NCI-H2196 treated with DMSO at 0.1 percent for 48 hours (cell line): ENCODE measurements around the gene SESTD1.
A peak's percentile ranks its signal among the peaks of the same experiment; 100 is the strongest.

ENCODE experiments used
- DNase-seq: peaks from one replicate; lab custom pipeline; 2025; ENCODE audit not compliant: unreplicated experiment; lab: John Stamatoyannopoulos, UW

The SESTD1 gene, protein sequence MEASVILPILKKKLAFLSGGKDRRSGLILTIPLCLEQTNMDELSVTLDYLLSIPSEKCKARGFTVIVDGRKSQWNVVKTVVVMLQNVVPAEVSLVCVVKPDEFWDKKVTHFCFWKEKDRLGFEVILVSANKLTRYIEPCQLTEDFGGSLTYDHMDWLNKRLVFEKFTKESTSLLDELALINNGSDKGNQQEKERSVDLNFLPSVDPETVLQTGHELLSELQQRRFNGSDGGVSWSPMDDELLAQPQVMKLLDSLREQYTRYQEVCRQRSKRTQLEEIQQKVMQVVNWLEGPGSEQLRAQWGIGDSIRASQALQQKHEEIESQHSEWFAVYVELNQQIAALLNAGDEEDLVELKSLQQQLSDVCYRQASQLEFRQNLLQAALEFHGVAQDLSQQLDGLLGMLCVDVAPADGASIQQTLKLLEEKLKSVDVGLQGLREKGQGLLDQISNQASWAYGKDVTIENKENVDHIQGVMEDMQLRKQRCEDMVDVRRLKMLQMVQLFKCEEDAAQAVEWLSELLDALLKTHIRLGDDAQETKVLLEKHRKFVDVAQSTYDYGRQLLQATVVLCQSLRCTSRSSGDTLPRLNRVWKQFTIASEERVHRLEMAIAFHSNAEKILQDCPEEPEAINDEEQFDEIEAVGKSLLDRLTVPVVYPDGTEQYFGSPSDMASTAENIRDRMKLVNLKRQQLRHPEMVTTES

DNA sequence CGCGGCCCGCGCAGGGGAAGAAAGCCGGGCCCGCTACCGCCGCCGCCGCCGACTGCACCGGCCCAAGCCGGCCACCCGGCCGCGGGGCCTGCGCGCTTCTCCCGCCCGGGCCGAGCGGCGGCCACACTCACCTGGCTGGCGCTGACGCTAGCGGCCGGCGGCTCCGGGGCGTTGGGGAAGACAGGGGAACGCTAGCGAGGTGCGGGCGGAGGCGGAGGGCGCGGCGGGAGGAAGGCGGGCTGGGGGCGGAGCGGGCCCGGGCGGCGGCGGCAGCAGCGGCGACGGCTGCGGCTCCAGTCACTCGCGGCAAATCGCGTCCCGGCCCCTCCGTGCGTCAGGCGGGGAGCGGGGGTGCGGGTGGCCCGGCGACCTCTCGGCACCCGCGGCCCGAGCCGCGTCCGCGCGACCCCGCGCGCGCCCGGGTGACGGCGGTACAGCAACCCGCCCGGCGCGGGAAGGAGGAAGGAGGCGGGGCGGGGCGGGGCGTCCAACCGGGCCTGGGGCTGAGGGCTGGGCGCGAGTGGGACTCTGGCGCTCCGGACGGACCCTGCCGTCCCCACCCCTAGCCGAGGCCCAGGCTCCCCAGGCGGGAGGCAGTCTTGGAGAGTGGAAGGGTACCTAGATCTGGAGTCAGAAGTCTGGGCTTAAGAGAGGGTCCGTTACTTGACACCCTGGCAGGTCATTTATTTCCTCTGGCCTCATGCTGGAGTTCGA lies at the start of gene SESTD1:
TSS of gene SESTD1 (minus strand) at position 465 of the 714 bp plus-strand sequence. CDS start 72,991 bp downstream, outside the sequence.
- DNase-seq, result peak; percentile 38

DNA sequence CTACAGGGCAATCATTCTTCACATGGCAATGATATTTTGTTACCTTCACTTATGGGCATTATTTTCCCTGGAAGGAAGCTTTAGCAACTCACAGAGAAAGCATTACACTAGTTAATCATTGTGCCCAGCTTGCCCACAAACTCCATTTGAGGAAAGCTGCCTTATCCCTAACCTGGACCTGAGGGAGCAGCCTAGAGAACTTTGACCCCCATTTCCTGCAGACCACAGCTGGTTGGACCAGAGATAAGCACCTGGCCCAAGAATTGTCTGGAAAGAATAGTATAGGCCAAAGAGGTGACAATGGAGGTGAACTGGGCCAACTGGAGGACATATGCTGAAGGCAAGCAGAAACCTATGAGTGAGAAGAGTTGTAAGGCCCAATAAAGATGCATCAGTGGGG lies 48.4 kb upstream of the SESTD1 start:
- DNase-seq, result no peak

DNA sequence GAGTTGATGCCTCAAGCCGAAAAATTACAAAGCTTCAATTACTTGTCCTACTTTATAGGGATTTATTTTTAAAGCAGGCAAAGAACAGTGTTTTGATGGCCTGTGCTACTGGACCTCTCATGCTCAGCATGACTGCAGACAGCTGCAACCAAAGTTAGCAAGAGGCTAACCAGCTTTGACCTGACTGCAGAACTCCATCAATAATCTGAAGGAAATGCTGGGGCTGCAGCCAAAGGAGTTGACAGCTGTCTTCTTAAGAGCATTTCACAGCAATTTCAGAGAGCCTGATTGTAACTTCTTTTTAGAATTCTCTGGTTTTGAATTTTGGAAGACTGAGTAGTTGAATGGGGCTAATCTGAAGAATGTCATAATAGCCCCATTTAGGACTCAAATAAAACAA lies 46.5 kb upstream of the SESTD1 start:
- no peak for DNase-seq

DNA sequence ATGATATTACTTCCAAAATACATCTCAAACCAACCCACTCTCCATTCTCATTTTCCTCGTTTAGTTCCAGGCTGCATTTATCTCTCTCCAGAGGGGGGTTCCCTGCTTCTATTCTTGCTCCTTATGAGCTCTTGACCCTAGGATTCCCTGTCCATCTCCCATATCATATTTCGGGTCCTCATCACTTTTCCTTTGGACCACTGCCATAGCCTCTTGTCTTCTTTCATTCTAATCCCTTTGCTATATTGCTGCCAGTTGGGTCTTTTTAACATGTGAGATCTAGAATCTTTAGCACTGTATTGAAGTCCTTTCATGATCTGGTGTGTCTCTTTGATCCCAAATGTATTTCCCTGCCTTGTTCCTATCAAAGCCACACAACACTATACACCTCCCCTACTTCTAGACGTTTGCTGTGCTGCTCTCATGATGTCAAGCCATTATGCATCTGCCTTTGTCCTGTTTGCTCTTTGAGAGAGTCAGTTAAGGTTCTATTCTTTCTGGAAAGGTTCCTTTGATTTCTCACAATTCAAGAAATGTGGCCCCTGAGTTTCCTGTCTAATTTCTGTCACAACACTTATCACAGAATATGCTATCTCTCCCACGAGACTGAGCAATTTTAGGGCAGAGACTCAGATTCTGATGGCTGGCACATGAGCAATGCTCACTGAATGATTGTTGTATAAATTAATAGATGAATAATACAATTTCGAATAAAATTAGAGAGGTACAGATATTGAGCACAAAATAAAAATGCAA lies 43.2 kb upstream of the SESTD1 start:
- no peak for DNase-seq

DNA sequence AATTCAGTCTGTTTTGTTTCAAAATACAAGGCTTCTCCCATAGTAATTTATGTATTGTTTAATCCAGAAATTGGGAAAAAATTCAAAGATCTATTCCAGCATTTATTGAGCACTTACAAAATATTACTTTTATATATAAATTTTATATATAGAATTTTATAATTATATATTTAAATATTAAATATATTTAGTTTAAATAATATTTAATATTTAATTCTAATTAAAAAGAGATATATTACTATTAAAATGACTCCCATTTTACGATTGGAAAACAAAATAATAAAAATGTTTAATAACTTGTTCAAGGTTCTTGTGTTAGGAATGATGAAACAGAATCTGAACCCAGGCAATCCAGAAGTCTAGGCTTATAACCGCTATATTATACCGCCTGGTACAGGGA lies 40.5 kb upstream of the SESTD1 start:
- DNase-seq, result no peak

DNA sequence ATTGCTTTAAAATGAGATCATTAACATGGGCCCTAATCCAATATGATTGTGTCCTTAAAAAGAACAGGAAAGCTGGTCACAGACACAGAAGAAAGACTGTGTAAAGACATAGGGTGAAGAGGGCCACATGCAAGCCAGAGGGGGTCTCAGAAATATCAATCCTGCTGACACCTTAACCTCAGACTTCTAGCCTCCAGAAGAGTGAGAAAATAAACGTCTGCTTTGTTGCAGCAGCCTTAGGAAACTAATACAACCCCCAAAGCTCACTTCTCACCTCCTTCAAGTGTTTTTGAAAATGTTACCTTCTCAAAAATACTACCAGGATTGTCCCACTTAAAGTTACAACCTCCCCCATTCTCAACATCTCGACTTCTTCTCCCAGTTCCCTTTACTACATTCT lies 39.8 kb upstream of the SESTD1 start:
- no peak for DNase-seq

DNA sequence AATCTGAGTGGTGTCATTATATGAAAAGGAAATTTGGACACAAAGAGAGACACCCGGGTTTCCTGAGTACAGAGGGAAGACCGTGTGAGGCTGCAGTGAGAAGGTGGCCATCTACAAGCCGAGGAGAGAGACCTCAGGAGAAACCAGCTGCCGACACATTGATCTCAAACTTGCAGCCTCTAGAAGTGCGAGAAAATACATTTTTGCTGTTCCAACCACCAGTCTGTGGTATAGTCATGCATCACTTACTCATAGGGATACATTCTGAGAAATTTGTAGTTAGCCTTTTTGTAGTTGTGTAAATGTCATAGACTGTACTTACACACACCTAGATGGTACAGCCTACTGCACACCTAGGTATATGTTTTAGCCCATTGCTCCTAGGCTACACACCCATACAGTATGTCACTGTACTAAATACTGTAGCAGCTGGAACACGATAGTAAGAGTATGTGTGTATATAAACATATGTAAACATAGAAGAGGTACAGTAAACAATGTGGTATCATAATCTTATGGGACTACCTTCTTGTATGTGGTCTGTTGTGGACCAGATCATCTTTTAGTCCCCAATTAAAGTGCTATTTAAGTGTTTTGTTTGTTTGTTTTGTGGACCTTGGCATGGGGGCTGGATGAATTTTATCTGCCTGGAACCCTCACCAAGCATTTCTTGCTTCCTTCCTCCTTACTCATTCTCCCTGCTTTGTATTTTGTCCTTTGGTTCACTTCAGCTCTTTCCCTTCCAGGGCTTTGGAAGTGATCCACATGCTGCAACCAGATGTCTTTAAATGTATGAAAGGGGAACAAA lies 38.3 kb upstream of the SESTD1 start:
- DNase-seq, result no peak

DNA sequence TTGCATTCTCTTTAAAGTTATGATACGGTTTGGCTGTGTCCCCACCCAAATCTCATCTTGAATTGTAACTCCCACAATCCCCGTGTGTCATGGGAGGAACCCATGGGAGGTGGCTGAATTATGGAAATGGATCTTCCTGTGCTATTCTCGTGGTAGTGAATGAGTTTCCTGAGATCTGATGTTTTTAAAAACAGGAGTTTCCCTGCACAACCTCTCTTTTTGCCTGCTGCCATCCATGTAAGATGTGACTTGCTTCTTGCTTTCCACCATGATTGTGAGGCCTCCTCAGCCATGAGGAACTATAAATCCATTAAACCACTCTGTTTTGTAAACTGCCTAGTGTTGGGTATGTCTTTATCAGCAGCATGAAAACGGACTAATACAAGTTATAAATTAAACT lies 37.5 kb upstream of the SESTD1 start:
- DNase-seq, result no peak

DNA sequence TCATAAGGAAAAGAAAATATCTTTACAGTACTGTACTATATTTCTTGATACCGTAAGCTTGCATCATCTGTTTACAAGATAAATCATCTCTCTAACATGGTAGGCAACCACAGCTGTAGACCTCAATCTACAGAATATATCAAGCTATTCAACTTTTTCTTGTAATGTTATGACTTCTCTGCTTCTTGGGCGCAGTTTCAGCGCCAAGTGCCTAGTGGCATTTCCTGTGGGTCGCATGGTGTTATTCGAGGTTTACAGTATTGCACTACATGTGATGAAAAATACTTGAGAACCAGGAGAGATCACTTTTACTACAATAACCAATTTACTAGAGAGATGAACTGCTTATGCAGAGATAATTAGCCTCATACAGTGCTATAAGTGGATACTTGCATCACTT lies 34.0 kb upstream of the SESTD1 start:
- DNase-seq, result no peak

DNA sequence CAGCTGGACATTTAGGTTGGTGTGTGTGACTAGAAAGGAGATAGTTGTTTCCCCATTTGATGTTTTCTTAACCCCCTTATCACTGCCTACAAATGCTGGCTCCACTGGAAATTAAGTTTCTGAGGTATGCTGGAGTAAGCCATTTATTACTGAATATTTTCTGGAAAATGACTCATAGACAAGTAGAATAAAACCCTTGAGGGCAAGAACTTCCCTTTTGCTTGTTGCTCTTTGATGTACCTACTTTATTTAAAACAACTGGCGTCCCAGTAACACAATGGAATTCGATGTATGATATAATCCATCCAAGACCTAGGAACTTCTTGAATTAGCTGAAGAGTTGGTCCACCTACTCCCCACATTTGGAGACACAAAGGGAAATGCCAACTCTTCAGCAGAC lies 33.3 kb upstream of the SESTD1 start:
- DNase-seq, result no peak

DNA sequence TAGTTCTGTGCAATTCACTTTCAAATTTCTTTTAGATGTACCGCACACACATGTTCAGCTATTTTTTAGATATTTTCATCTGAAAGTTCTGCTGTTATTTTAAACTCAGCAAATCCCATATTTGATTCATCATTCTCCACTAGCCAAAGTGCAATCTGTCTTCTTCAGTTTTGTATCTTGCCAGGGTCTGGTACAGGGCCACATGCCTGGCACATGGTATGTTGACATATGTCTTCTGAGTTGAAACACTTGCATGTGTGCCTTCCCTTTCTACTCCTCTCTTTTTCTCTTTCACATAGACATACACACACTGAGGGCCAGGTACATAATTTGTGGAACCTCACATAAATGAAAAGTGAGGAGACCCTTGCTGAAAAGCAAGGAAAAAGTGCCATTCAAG lies 25.7 kb upstream of the SESTD1 start:
- no peak for DNase-seq

DNA sequence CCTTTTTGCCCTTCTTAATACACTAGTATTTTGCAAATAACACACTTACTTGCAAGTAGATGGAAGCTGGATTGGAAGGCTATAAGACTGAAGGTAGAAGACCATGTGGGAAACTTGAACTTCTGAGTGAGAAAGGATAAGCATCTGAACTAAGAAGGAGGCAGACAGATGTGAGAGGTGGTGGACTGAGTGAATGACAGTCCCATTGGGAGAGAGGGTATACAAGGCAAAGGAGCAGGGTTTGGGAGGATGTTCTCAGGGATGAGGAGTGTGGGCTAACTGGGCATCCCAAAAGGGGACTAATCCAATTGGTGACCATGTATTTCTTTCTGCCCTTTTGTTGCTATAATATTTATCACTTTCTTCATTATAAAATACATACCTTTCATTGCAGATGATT lies 20.4 kb upstream of the SESTD1 start:
- no peak for DNase-seq

DNA sequence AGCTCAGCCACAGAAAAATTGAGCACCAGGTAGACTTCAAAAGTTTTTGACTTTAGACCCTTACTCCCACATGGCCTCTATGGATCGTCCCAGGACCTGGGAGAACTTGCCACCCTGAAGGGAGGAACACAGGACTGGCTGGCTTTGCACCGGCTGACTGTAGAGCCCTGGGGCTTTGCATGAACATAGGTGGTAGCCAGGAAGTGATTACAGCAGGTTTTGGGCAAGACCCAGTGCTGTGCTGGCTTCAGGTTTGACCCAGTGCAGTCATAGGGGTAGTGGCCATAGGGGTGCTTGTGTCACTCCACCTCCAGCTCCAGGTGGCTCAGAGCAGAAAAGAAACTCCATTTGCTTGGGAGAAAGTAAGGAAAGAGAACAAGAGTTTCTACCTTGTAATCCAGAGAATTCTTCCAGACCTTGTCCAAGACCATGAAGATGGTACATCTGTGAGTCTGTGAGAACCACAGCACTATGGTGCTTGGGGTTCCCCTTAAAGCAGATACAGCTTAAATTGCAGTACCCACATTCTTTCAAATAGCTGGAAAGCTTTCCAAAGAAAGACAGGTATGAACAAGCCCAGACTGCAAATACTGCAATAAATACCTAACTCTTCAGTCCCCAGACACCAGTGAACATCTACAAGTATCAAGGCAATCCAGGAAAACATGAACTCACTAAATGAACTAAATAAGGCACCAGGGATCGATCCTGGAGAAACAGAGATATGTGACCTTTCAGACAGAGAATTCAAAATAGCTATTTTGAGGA lies 13.0 kb upstream of the SESTD1 start:
- no peak for DNase-seq

DNA sequence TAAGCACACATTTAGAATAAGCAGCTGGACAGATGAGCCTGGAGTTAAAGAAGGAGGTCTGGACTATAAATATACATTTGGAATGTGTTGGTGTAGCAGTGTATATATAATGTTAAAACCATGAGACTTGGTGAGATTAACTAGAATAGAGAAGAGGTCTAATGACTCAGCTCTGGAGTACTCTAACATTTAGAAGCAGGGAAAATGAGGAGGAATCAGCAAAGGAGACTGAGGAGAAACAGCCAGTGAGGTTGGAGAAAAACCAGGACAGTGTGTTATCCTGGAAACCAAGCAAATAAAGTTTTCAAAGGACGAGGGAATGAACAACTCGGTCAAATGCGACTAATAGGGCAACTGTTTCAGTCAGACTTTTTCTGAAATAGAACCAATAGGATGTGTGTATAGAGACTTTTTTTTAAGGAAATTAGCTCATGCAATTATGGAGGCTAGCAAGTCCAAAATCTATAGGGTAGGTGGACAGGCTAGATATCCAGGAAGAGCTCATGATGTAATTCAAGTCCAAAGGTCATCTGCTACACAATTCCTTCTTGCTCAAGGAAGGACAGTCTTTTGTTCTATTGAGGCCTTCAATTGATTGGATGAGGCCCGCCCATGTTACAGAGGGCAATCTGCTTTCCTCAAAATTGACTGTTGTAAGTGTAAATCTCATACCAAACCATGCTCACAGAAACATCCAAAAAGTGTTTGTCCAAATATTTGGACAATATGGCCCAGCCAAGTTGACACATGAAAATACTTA lies 10.8 kb upstream of the SESTD1 start:
- DNase-seq, result no peak

DNA sequence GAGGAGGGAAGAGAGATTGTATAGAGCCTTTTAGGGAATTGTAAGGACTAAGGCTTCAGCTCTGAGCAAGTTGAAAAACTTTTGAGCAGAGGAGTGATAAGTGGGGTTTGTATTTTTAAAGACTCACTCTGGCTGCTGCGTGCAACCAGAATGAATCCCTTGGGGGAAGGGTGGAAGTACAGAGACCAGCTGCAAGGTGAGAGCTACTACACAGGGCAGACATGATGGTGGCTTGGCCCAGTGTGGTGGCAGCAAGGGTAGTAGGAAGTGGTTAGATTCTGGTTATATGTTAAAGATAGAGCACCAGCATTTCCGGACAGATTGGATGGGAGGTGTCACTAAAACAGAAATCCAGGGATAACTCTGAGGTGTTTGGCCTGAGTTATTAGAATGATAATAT lies 10.1 kb upstream of the SESTD1 start:
- no peak for DNase-seq

DNA sequence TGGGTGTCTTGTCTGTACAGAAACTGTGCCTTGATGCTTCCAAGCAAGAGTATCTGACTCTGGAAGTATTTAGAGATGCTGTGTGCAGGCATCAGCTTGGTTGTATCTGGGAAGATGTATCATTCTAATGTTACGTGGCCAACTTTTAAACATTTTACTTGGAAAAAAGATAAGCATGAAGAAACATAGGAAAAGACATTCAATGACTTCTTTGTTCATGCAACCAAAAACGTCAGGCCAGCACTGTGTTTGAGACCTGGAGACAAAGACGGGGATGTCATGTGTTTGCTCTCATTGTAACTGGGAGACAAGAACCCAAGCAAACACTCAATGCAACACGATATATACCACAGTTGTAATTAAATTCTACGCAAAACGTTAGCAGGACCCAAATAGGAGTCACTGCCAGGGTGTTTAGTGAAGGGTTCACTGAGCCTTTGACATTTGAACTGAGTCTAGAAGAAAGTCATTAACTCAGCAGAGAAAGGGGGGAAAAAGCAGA lies 8.9 kb upstream of the SESTD1 start:
- peak; percentile 90 for DNase-seq

DNA sequence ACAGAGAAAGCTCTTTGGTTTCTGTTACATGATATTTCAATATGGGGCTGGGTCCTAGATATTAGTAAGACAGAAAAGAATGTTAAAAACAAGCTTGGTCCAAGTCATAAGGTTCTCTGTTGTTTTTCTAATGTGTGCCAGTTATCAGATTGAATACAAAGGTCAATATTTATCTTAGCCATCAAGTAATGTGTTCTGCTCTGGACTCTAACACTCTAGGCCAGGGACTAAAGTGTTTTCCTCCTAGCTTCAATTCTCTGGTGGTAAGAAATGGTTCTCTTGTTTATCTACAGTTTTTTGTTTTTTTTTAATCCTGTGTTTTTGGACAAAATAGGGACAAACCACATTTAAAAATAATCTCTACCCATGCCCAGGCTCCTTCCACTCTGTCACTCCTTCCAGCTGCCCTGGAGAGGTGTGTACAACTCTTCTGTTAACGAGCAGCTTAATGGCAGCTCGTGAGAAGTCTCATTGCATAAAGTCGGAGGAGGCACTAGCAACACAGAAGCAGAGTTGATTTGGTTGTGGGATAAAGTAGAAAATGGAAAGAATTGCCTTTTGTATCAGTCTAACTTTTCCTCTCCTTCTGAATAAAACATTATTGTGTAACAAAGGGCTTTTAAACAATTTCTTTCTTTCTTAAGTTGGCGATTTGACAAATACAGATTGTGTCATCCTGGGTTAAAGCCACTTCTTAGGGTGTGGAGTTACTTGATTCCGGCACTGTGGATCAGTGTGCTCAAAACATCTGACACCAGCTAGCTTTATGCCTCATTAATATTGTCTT lies 8.0 kb upstream of the SESTD1 start:
- DNase-seq, result peak; percentile 56

DNA sequence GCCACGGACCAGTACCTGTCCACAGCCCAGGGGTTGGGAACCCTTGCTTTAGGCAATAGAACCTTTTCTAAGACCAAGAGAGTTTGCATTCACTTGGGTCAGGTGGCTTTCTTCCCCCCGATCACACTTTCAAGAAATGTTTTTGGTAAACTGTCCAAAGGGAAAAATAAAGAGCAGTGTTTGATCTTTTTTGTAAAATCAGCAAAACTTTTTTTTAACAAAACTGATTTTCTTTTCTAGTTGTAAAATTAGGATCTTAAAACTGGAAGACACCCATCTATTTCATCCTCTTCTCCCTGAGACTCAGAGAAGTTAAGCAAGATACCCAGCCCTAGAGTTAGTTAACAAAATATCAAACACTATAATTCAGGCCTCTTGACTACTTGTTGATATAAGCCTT lies 6.1 kb upstream of the SESTD1 start:
- no peak for DNase-seq
